GM18517 (cell line): ENCODE results near the gene RGCC.

Source experiments
- ATAC-seq: cut with Tn5 transposase; IDR thresholded peaks from one replicate; pipeline ENCODE4 v1.9.1; 2021; ENCODE audit warnings: mild to moderate bottlenecking, moderate library complexity; ENCODE audit not compliant: unreplicated experiment

RGCC gene

GRCh38 chr13:41514853-41515395, 57.6 kb downstream of the RGCC start:
- no peak for ATAC-seq

- ATAC-seq, result no peak
Observed at GRCh38 chr13:41515491-41516139, 58.3 kb downstream of the RGCC start.

- no peak for ATAC-seq
Observed at GRCh38 chr13:41516166-41516565, 58.8 kb downstream of the RGCC start.

GRCh38 chr13:41516760-41517159, 59.4 kb downstream of the RGCC start:
- no peak for ATAC-seq

GRCh38 chr13:41520016-41520659, 62.8 kb downstream of the RGCC start:
- no peak for ATAC-seq
